H1 (cell line): ENCODE data around the gene SHROOM3. TPM values are rescaled to one million over a fixed set of nuclear protein-coding genes. Genes with fewer than 3 reads are reported as not detected.

ENCODE experiments used
- CTCF ChIA-PET: fragments of 300-600 bp; sonication (Branson Sonifier 250); formaldehyde crosslinking; loops from one replicate; lab custom pipeline; 2021; ENCODE audit not compliant: partially characterized antibody; lab: Charles Lee
- POLR2A ChIA-PET: fragments of 300-600 bp; sonication (Branson Sonifier 250); formaldehyde crosslinking; loops from one replicate; lab custom pipeline; 2021; ENCODE audit warnings: inconsistent platforms; ENCODE audit not compliant: partially characterized antibody; lab: Charles Lee
- DNase-seq, 2 experiments: peaks; one replicate each; pipeline versions ENCODE4 v3.0.0 to v3.0.0-alpha.2; 2010 to 2022; ENCODE audit warnings: low spot score in 2 of 2, low read depth in 1 of 2, mixed read lengths in 1 of 2
- FAIRE-seq: peaks from 2 replicates; lab custom pipeline; 2011; peaks lifted over from hg19 to GRCh38; lab: Jason Lieb, UNC
- H2AFZ ChIP-seq: 2 replicates; pipeline ENCODE4 v1.8.1; 2012; ENCODE audit warnings: low read length, inconsistent platforms
- H2AK5ac ChIP-seq: 2 replicates; pipeline ENCODE4 v1.6.1; 2013; ENCODE audit warnings: low read depth, low read length
- H2BK120ac ChIP-seq: replicated peaks from 2 replicates; pipeline ENCODE3; 2013; ENCODE audit warnings: low read depth, low read length, inconsistent platforms
- H2BK12ac ChIP-seq: 2 replicates; pipeline ENCODE4 v1.6.1; 2013; ENCODE audit warnings: low read depth, low read length
- H2BK15ac ChIP-seq: 2 replicates; pipeline ENCODE4 v1.6.1; 2013; ENCODE audit warnings: low read length
- H2BK20ac ChIP-seq: 2 replicates; pipeline ENCODE4 v1.6.1; 2013; ENCODE audit warnings: low read length
- H2BK5ac ChIP-seq: 2 replicates; pipeline ENCODE4 v1.6.1; 2013; ENCODE audit warnings: low read depth, low read length
- H3K14ac ChIP-seq: 2 replicates; pipeline ENCODE4 v1.6.1; 2013; ENCODE audit warnings: inconsistent platforms; ENCODE audit not compliant: insufficient read length
- H3K18ac ChIP-seq: 2 replicates; pipeline ENCODE4 v1.6.1; 2013; ENCODE audit warnings: low read length; ENCODE audit errors: extremely low read depth
- H3K23ac ChIP-seq: 2 replicates; pipeline ENCODE4 v1.6.1; 2013; ENCODE audit warnings: inconsistent platforms; ENCODE audit not compliant: insufficient read length
- H3K23me2 ChIP-seq: 2 replicates; pipeline ENCODE4 v1.6.1; 2013; ENCODE audit warnings: low read depth, low read length
- H3K27ac ChIP-seq: 2 replicates; pipeline ENCODE4 v1.6.1; 2011; ENCODE audit warnings: low read depth, low read length, inconsistent platforms
- H3K27me3 ChIP-seq, 4 experiments: replicated peaks in 1 of 4; 1 replicate in 1 of 4; 2 replicates in 3 of 4; pipeline versions ENCODE4 v1.6.1 to v1.8.1; 2011 to 2013; ENCODE audit warnings: low read length in 3 of 4, mild to moderate bottlenecking in 3 of 4, inconsistent platforms in 2 of 4, mixed read lengths in 2 of 4, moderate library complexity in 1 of 4; ENCODE audit not compliant: control insufficient read depth in 3 of 4, insufficient read depth in 3 of 4; ENCODE audit errors: extremely low read depth in 1 of 4
- H3K36me3 ChIP-seq, 4 experiments: 2 replicates each; pipeline versions ENCODE4 v1.6.1 to v1.8.1; 2011 to 2013; ENCODE audit warnings: mild to moderate bottlenecking in 4 of 4, low read length in 3 of 4, moderate library complexity in 2 of 4, control low read depth in 1 of 4, inconsistent platforms in 1 of 4; ENCODE audit not compliant: insufficient read depth in 4 of 4, control insufficient read depth in 2 of 4
- H3K4ac ChIP-seq: replicated peaks from 2 replicates; pipeline ENCODE3; 2013; ENCODE audit warnings: low read length, low read depth, mixed read lengths, inconsistent platforms; ENCODE audit not compliant: insufficient read length
- H3K4me1 ChIP-seq, 4 experiments: replicated peaks in 1 of 4; 1 replicate in 1 of 4; 2 replicates in 3 of 4; pipeline versions ENCODE4 v1.6.1 to v1.8.1; 2011 to 2013; ENCODE audit warnings: low read length in 3 of 4, inconsistent platforms in 2 of 4, mixed read lengths in 1 of 4; ENCODE audit not compliant: insufficient read depth in 4 of 4, control insufficient read depth in 3 of 4
- H3K4me2 ChIP-seq, 2 experiments: 2 replicates each; pipeline versions ENCODE4 v1.6.1 to v1.8.1; 2011 to 2013; ENCODE audit warnings: low read depth in 2 of 2, low read length in 2 of 2, control low read depth in 1 of 2, inconsistent platforms in 1 of 2, mild to moderate bottlenecking in 1 of 2; ENCODE audit not compliant: insufficient read depth in 1 of 2
- H3K4me3 ChIP-seq, 4 experiments: fragments of 200-600, 300-600 bp in 1 of 4; sonication (generic), shearing (Covaris generic), sonication (Bioruptor Twin) in 1 of 4; 2 replicates each; pipeline versions ENCODE4 v1.5.1 to v1.8.1; 2011 to 2016; ENCODE audit warnings: low read length in 4 of 4, low read depth in 3 of 4, control low read depth in 2 of 4, inconsistent platforms in 2 of 4, mild to moderate bottlenecking in 2 of 4, mixed read lengths in 1 of 4, moderate library complexity in 1 of 4; ENCODE audit not compliant: insufficient read depth in 2 of 4; ENCODE audit errors: extremely low read depth in 1 of 4
- H3K56ac ChIP-seq: replicated peaks from 2 replicates; pipeline ENCODE3; 2013; ENCODE audit warnings: low read depth, mild to moderate bottlenecking, mixed read lengths, low read length, inconsistent platforms; ENCODE audit not compliant: insufficient read length
- H3K79me1 ChIP-seq: 2 replicates; pipeline ENCODE4 v1.6.1; 2013; ENCODE audit warnings: low read depth, low read length, control low read depth
- H3K79me2 ChIP-seq, 2 experiments: 2 replicates each; pipeline versions ENCODE4 v1.6.1 to v1.8.1; 2012 to 2013; ENCODE audit warnings: low read length in 2 of 2, mild to moderate bottlenecking in 2 of 2, inconsistent platforms in 1 of 2; ENCODE audit not compliant: insufficient read depth in 2 of 2, control insufficient read depth in 1 of 2
- H3K9ac ChIP-seq, 4 experiments: replicated peaks in 1 of 4; 1 replicate in 1 of 4; 2 replicates in 3 of 4; pipeline versions ENCODE4 v1.6.1 to v1.8.1; 2011 to 2013; ENCODE audit warnings: low read depth in 3 of 4, low read length in 3 of 4, control low read depth in 2 of 4, mild to moderate bottlenecking in 2 of 4, moderate library complexity in 2 of 4, inconsistent platforms in 1 of 4; ENCODE audit errors: extremely low read depth in 1 of 4
- H3K9me3 ChIP-seq, 2 experiments: 2 replicates each; pipeline versions ENCODE4 v1.6.1 to v1.8.1; 2012 to 2013; ENCODE audit warnings: mild to moderate bottlenecking in 2 of 2, moderate library complexity in 2 of 2, control low read depth in 1 of 2, inconsistent platforms in 1 of 2, low read depth in 1 of 2, low read length in 1 of 2, mixed read lengths in 1 of 2; ENCODE audit not compliant: insufficient read depth in 2 of 2
- H4K20me1 ChIP-seq, 2 experiments: replicated peaks in 1 of 2; 2 replicates each; pipeline versions ENCODE3 to v1.8.1; 2011 to 2013; ENCODE audit warnings: inconsistent platforms in 2 of 2, low read length in 2 of 2, mild to moderate bottlenecking in 1 of 2; ENCODE audit not compliant: insufficient read depth in 2 of 2, control insufficient read depth in 1 of 2
- H4K5ac ChIP-seq: 2 replicates; pipeline ENCODE4 v1.6.1; 2013; ENCODE audit warnings: low read length, low read depth, mixed read lengths, inconsistent platforms; ENCODE audit not compliant: insufficient read length
- H4K8ac ChIP-seq: 2 replicates; pipeline ENCODE4 v1.8.0; 2013; ENCODE audit warnings: mild to moderate bottlenecking, moderate library complexity, low read length, inconsistent platforms; ENCODE audit not compliant: insufficient read depth; ENCODE audit errors: extremely low read depth
- H4K91ac ChIP-seq: replicated peaks from 2 replicates; pipeline ENCODE3; 2013; ENCODE audit warnings: low read length, mixed read lengths, inconsistent platforms; ENCODE audit not compliant: insufficient read length
- ASH2L ChIP-seq: fragments of 200-600, 300-600 bp; sonication (generic); IDR thresholded peaks from one replicate; pipeline ENCODE4 v1.7.1; 2017; ENCODE audit warnings: low read length
- polyA plus RNA-seq, 7 experiments: library from polyadenylated mRNA; depleted of rRNA in 3 of 7; stranded (reverse) in 5 of 7; unstranded in 2 of 7; fragments of >200 nt in 5 of 7; fragments of 200-250 nt in 2 of 7; gene quantifications; 1 replicate in 5 of 7; 2 replicates in 1 of 7; 4 replicates in 1 of 7; pipeline versions ENCODE4 v1.2.1 to v1.2.3, GENCODE V29; 2011 to 2013; ENCODE audit warnings: missing spikeins in 2 of 7, mixed read lengths in 2 of 7
- total RNA-seq: library from RNA; stranded (reverse); fragmentation: NEBNext Ultra II Directional; extraction: Animal tissue kit (Norgen Biotek cat#: 25700); gene quantifications from 2 replicates; pipeline ENCODE4 v1.2.1, GENCODE V29; 2021

Gene SHROOM3
- total and polyA plus RNA-seq, 2 of the 8 experiments (the other 6 are each of a cell fraction or from before 2014, with no cell fraction given): 15.8 to 34.0 TPM

GRCh38 chr4:76680952-76681351, 245.9 kb downstream of the SHROOM3 start:
- ChIA-PET CTCF (interaction anchor here (0.6 to 2.5 kb wide), 5 partner anchors 8 to 1997 kb away, joined by 3 to 7 read pairs (median 3); no protein-coding TSS in a partner anchor), POLR2A (no interaction called here)
- Histone ChIP-seq H3K79me1 (no peaks in the 10 kb centered on the region), H2AFZ (no peak overlapping the region), H3K4me1 (no peaks in the 10 kb centered on the region), H3K79me2 (no peaks in the 10 kb centered on the region), H3K36me3 (no peaks in the 10 kb centered on the region), H2AK5ac (no peak overlapping the region), H4K91ac (no peak overlapping the region), H4K5ac (no peak overlapping the region), H3K27ac (no peak overlapping the region), H3K9ac (no peak overlapping the region), H3K23ac (no peak overlapping the region), H2BK15ac (no peak overlapping the region), H3K14ac (no peak overlapping the region), H3K56ac (no peak overlapping the region), H3K4me3 (no peak overlapping the region), H3K4ac (no peak overlapping the region), H4K20me1 (peaks cover 0 to 1% of the 10 kb centered on the region in 2 experiments), H3K4me2 (no peak overlapping the region), H3K9me3 (no peaks in the 10 kb centered on the region), H3K18ac (no peak overlapping the region), H3K27me3 (no peaks in the 10 kb centered on the region), H3K23me2 (no peaks in the 10 kb centered on the region), H2BK12ac (no peak overlapping the region), H2BK120ac (no peak overlapping the region), H4K8ac (no peak overlapping the region), H2BK20ac (no peak overlapping the region), H2BK5ac (no peak overlapping the region)
- FAIRE-seq (no peak), DNase-seq (no peak)
- no peak for TF ChIP-seq ASH2L
